ENCODE measurements around the gene ADGRV1. TPM values are rescaled to one million over a fixed set of nuclear protein-coding genes. Genes with fewer than 3 reads are reported as not detected.

ADGRV1 gene
- total and polyA plus RNA-seq, 2 donors (not counting 3 experiments of a cell fraction or from before 2014, with no cell fraction given) = 0.11 to 0.55 TPM

DNA sequence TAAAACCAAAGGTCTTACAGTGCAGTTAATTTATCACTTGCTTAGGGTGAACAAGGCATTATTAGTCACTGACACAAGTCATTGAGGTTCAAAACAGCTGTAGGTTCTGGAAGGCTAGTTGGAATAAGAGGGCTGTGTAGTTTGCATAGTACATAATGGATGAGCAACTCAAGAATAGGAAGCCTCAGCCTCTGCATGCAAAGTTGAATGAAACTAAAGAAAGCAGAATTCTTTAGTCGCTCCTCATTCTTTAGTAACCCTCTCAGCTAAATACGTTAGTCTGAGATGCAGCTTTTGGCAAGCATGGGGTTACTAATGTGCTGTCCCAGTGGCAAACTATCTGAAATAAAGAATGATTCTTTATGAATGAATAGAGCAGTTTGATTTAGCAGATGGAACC lies 74.2 kb downstream of the ADGRV1 start:
- Histone ChIP-seq H3K9me1 (replicated peaks; ENCODE audit: control insufficient read depth, extremely low read depth, insufficient read depth, low read length) (no peaks in the 10 kb centered on the region), H3K4me3 (replicated peaks in 1 of 3; ENCODE audit: insufficient read depth in 1 of 3, low read depth in 1 of 3, low read length in 3 of 3) (no peak overlapping the region), H4K20me1 (replicated peaks; ENCODE audit: control insufficient read depth, extremely low read depth, insufficient read depth, low read length) (no peaks in the 10 kb centered on the region), H3K4me2 (ENCODE audit: insufficient read depth, low read length) (no peak overlapping the region), H3K79me2 (ENCODE audit: control insufficient read depth, insufficient read depth, low read length) (no peaks in the 10 kb centered on the region), H3K36me3 (ENCODE audit: control insufficient read depth in 2 of 2, extremely low read depth in 1 of 2, insufficient read depth in 2 of 2, low read length in 2 of 2) (no peaks in the 10 kb centered on the region), H3K9ac (replicated peaks; ENCODE audit: extremely low read depth, insufficient read depth, low read length) (no peak overlapping the region), H3K9me3 (replicated peaks; ENCODE audit: control insufficient read depth, insufficient read depth, low read length) (no peaks in the 10 kb centered on the region), H2AFZ (ENCODE audit: low read depth, low read length) (no peak overlapping the region), H3K4me1 (ENCODE audit: control insufficient read depth, extremely low read depth, insufficient read depth, low read length) (no peaks in the 10 kb centered on the region), H3K27ac (ENCODE audit: insufficient read depth, low read depth, low read length) (no peak overlapping the region), H3K27me3 (ENCODE audit: control insufficient read depth in 2 of 2, insufficient read depth in 2 of 2, low read length in 2 of 2) (peaks cover 0 to 2% of the 10 kb centered on the region in 2 experiments)
- intact Hi-C loops (cut with micrococcal nuclease) (no loop called here), dilution Hi-C loops (cut with MboI; ENCODE audit: extremely low pct_ligation_motif_present, low sequenced_read_pairs) (no loop called here)
- CTCF ChIA-PET = interaction anchor here (0.8 kb wide), 1 partner anchor 193 kb away, joined by 3 read pairs; no protein-coding TSS in a partner anchor
- DNase-seq (ENCODE audit: low read depth, low spot score) = no peak
- POLR2A ChIA-PET = no interaction called here
- no peak for FAIRE-seq
- BruUV-seq (replicated peaks) = no TSS peak
- TF ChIP-seq, protein P1, sequence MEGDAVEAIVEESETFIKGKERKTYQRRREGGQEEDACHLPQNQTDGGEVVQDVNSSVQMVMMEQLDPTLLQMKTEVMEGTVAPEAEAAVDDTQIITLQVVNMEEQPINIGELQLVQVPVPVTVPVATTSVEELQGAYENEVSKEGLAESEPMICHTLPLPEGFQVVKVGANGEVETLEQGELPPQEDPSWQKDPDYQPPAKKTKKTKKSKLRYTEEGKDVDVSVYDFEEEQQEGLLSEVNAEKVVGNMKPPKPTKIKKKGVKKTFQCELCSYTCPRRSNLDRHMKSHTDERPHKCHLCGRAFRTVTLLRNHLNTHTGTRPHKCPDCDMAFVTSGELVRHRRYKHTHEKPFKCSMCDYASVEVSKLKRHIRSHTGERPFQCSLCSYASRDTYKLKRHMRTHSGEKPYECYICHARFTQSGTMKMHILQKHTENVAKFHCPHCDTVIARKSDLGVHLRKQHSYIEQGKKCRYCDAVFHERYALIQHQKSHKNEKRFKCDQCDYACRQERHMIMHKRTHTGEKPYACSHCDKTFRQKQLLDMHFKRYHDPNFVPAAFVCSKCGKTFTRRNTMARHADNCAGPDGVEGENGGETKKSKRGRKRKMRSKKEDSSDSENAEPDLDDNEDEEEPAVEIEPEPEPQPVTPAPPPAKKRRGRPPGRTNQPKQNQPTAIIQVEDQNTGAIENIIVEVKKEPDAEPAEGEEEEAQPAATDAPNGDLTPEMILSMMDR (IDR thresholded peaks at IDR 0.05; ENCODE audit: extremely low read depth in 1 of 2, insufficient read depth in 1 of 2, low read depth in 1 of 2, low read length in 2 of 2) = no peak
- no peak for TF ChIP-seq GATA2 (IDR thresholded peaks at IDR 0.05; ENCODE audit: insufficient read depth, insufficient read length, low read depth, low read length)
- TF ChIP-seq, protein P2, sequence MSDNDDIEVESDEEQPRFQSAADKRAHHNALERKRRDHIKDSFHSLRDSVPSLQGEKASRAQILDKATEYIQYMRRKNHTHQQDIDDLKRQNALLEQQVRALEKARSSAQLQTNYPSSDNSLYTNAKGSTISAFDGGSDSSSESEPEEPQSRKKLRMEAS (IDR thresholded peaks at IDR 0.05; ENCODE audit: insufficient read depth, insufficient read length) = no peak
- no peak for TF ChIP-seq FOS (IDR thresholded peaks at IDR 0.05; ENCODE audit: borderline replicate concordance, insufficient read depth, low read length)
- TF ChIP-seq MYC (IDR thresholded peaks at IDR 0.05; ENCODE audit: low read depth, low read length) = no peak

DNA sequence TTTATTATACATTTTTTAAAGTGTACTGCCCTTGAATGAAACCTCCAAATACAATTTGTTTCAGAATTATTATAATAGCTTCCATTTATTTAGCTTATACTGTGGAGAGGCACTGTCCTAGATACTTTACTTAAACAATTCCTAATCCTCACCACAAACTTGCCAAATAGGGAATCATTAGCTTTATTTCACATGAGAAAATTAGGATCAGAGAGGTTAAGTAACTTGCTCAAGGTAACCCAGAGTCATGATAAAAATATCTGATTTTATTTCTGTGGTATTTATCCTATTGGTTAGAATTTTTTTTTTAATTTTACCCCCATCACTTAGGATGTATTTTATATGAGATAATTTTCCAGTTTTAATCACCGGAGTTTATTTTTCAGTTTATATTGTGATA lies 78.4 kb downstream of the ADGRV1 start:
- Histone ChIP-seq H3K4me2 (ENCODE audit: insufficient read depth, low read length) (no peak overlapping the region), H3K4me3 (replicated peaks in 1 of 3; ENCODE audit: insufficient read depth in 1 of 3, low read depth in 1 of 3, low read length in 3 of 3) (no peak overlapping the region), H2AFZ (ENCODE audit: low read depth, low read length) (no peak overlapping the region), H3K9ac (replicated peaks; ENCODE audit: extremely low read depth, insufficient read depth, low read length) (no peak overlapping the region), H4K20me1 (replicated peaks; ENCODE audit: control insufficient read depth, extremely low read depth, insufficient read depth, low read length) (no peaks in the 10 kb centered on the region), H3K9me1 (replicated peaks; ENCODE audit: control insufficient read depth, extremely low read depth, insufficient read depth, low read length) (no peaks in the 10 kb centered on the region), H3K27me3 (ENCODE audit: control insufficient read depth in 2 of 2, insufficient read depth in 2 of 2, low read length in 2 of 2) (peaks cover 0 to 2% of the 10 kb centered on the region in 2 experiments), H3K4me1 (ENCODE audit: control insufficient read depth, extremely low read depth, insufficient read depth, low read length) (no peaks in the 10 kb centered on the region), H3K27ac (ENCODE audit: insufficient read depth, low read depth, low read length) (no peak overlapping the region), H3K36me3 (ENCODE audit: control insufficient read depth in 2 of 2, extremely low read depth in 1 of 2, insufficient read depth in 2 of 2, low read length in 2 of 2) (no peaks in the 10 kb centered on the region), H3K79me2 (ENCODE audit: control insufficient read depth, insufficient read depth, low read length) (no peaks in the 10 kb centered on the region), H3K9me3 (replicated peaks; ENCODE audit: control insufficient read depth, insufficient read depth, low read length) (no peaks in the 10 kb centered on the region)
- no TSS peak for BruUV-seq (replicated peaks)
- POLR2A ChIA-PET = no interaction called here
- DNase-seq (ENCODE audit: low read depth, low spot score) (no peak), FAIRE-seq (no peak)
- TF ChIP-seq POLR2AphosphoS5 (IDR thresholded peaks at IDR 0.05; ENCODE audit: insufficient read depth, low read depth, low read length) = no peak
- TF ChIP-seq, protein P1 (IDR thresholded peaks at IDR 0.05; ENCODE audit: extremely low read depth in 1 of 2, insufficient read depth in 1 of 2, low read depth in 1 of 2, low read length in 2 of 2) = no peak
- TF ChIP-seq EZH2 (IDR thresholded peaks at IDR 0.05; ENCODE audit: borderline replicate concordance, low read depth, low read length, severe bottlenecking) = no peak
- TF ChIP-seq FOS (IDR thresholded peaks at IDR 0.05; ENCODE audit: borderline replicate concordance, insufficient read depth, low read length) = no peak
- TF ChIP-seq GATA2 (IDR thresholded peaks at IDR 0.05; ENCODE audit: insufficient read depth, insufficient read length, low read depth, low read length) = no peak
- no peak for TF ChIP-seq MYC (IDR thresholded peaks at IDR 0.05; ENCODE audit: low read depth, low read length)
- TF ChIP-seq POLR2A (IDR thresholded peaks at IDR 0.05; ENCODE audit: low read depth, low read length) = no peak
- TF ChIP-seq, protein P2 (IDR thresholded peaks at IDR 0.05; ENCODE audit: insufficient read depth, insufficient read length) = no peak
- no peak for TF ChIP-seq JUN (IDR thresholded peaks at IDR 0.05; ENCODE audit: borderline replicate concordance, insufficient read depth, insufficient read length, low read depth)
- CTCF ChIA-PET = interaction anchor here (0.6 to 1.3 kb wide), 4 partner anchors 11 to 147 kb away, joined by 3 to 4 read pairs (median 4); no protein-coding TSS in a partner anchor
- intact Hi-C loops (cut with micrococcal nuclease) (no loop called here), dilution Hi-C loops (cut with MboI; ENCODE audit: extremely low pct_ligation_motif_present, low sequenced_read_pairs) (no loop called here)
